NAMALWA (cell line): ENCODE measurements around the gene SLC38A6.
A peak's percentile ranks its signal among the peaks of the same experiment; 100 is the strongest.

Experiments used
- DNase-seq: peaks from one replicate; pipeline ENCODE4 v3.0.0-alpha.2; 2015; ENCODE audit warnings: low spot score

SLC38A6 gene

DNA sequence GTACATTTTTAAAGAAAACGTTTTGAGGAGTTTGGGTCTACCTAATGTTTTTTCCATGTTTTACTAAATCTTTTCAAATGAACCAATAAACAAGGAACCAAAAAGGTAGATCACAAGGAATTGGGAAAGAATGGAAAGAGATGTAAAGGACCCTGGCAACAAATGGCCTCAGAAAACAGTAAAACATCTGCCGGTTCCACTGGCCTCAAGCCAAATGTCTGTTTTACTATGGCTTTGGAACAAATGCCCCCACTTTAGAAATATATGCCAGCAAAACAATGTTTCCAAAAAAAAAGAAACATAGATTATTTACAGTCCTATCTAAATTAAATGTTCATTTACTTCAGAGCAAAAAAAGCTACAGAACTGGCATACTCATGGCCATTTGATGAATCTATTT, 3.2 kb upstream of the SLC38A6 start:
- no peak for DNase-seq

DNA sequence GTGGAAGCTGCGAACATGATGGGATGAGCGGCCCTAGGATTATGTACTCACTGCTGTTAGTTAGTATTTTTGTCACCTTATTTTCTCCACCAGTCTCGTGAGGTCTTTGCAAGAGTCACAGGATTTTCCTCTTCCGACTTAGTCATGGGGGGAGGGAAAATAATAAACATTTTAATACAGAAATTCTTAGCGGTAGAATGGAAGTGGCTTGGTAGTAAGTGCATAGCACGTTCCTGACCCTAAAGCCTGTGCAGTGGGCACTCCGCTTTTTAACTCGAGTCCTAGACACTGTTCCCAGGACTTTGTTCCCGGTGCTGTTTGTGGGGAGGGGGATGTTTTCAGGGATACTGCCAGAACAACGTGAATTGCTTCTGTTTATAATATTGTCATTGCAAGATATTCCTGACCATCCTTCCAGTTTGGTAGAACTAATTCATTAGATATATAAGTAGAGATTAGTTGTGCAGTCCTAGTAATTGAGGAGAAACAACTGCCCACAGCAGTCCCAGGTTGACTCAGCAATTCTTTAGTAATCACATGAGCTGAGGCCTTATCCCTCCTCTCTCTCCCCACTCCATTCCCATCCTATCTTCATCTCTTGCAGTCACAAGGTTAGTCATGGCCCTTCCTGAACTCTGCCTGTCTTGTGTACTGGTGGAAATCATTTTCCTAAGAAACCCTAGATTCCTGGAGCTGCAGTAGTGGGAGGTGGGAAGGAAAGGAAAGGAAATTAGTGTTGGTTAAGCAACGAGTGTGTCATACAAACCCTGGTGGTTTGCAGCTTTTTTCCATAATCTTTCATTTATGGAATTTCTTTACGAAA, 799 bp downstream of the SLC38A6 start:
- DNase-seq: no peak

DNA sequence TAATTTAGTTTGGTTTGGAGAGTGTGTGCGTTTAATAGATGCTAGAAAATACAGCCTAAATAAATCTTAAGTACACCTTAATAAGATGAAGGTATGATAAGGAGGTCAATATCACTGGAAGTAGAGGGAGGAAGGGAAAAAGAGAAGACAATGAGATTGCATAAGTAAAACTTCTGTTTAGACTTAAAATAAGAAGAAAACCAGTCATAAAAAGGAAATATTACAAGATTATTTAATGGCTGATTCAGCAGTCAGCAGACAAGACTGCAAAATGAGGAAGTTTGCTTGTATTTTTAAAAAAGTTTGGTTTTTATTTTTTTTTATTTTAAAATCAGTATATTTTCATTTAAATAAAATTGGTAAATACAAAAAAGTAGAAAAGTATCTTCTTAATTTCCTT, 3.2 kb downstream of the SLC38A6 start:
- DNase-seq: no peak

DNA sequence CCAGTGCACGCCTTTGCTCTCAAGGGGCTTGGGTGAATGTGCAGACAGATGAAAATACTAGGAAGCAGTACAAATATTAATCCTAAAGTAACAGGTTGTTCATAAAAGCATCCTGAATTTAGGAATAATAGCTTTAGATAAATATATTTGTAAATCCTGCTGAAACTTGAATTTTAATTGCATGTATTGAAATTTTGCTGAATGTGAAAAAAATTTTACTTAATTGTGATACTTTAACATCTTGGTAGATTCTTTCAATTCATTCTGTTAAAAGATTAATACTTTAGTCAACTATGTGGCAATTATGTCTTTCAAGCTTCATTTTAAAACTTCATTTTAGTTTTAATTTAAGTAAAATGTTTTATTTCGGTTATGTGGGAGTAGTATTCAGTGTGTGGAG, 5.5 kb downstream of the SLC38A6 start:
- no peak for DNase-seq

DNA sequence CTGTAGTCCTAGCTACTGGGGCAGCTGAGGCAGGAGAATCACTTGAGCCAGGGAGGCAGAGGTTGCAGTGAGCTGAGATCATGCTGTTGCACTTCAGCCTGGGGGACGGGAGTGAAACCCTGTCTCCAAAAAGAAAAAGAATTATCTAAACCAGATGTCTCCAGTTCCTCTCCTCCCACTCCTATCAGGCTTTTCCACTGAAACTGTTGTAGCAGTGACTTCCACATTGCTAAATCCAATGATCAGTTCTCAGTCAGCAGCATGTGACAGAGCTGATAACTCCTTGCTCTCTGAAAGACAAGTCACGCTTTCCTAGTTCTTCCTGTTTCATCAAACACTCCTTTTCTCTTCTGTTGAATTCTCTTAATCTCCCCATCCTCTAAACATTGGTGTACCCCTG, 8.6 kb downstream of the SLC38A6 start:
- no peak for DNase-seq

DNA sequence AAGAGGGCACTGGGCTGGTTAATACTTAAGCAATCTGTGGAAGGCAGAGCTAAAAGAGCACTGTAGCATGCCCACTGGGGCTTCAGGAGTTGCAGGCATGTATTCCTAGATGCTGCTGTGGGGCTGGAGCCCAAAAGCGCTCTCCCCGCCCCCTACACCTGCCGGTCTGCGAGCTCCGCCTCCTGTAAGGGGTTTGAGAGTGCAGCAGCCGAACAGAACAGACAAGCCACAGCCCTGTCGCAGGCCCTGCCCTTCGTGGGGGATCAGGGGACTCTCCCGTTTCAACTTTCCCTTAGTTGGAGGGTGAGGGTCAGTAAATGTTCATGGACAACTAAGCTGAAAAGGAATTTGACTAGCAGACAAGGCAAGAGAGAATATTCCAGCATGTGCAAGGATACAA, 17.6 kb downstream of the SLC38A6 start:
- no peak for DNase-seq

DNA sequence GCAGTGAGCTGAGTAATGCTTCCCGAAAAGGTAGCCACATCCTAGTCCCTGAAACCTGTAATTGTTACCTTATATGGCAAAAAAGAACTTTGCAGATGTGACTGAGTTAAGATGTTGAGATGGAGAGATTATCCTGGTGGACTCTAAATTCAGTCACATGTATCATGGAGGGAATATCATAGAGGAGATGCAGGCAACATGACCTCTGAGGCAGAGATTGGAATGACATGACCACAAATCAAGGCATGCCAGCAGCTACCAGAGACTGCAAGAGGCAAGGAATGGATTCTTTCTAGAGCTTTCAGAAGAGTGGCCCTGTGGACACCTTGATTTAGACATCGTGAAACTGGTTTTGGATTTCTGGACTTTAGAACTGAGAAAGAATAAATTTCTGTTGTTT, 18.5 kb downstream of the SLC38A6 start:
- DNase-seq: no peak

DNA sequence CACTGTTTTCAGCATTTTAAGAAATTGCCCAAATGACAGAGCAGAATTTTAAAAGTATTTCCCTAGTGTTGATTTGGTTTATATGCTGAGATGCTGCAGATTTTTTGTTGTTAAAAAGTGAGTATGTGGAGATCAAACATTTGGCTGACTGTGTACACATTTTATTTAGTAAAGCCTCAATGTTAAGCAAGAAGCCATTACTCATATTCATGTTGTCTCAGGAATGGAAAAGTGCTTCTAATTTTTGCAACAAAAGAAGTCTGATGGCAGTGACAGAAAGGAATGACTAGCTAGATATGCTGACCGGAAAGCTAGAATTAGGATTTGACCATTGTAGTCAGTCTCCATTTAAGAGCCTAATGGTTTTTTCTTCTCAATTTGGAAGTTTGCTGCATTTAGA, 22.5 kb downstream of the SLC38A6 start:
- DNase-seq: no peak

DNA sequence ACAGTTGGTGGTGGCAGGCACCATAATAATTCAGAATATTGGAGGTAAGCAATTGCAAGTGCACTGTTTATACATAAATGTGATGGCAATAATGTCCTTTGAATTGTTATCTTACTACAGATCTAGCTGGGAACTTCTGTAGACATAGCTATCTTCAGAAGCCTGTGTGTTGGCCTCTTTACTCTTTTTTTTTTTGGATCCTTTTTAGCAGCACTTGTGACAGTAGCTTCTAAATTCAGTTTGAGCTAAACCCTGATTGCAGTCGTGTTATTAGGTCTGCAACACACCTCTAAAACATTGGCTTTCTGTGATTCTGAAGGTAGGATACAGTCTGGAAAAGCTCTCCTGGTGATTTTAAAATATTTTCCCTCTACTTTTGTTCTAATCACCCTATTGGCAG, 38.5 kb downstream of the SLC38A6 start:
- DNase-seq: no peak

DNA sequence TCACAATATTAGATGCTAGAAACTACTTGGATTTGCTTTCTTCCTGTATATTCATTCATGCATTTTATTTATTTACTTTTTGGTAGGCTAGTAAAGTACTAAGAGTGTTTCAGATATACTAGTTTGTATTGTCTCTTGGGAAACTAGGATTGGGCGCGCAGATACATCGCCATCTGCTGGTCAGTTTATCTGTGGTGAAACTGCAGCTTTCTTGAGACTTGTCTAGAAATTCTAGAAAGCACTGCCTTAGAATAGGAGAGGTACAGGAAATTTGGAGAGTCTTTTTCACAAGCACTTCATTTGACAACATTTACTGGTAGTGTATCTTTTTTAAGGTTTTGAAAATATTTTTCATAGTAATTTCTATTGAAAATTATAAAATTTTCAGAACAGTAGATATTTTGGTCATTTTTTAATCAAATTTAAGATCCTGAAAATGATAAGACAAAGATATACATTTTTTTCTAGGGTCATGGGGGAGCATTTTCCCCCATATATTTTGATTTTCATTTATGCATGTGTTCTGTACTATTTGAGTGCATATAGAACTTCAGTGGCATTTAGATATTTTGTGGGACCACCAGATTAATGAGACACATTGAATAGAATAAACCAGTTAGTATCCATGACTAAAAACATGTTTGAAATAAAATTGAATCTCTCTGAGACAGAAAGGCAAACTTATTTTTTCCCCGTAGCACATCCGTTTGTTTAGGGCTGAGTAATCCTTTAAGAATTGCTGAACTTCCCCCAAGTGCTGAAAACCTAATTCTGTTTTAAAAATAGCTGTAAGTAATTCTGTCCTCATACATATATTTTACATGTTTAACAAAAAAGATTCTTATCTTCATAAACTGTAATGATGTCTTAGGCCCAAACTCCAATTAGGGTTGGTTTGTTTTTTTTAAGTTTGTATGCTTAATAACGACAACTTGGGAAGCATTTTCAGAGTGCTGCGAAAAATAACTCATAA, 44.5 kb downstream of the SLC38A6 start:
- DNase-seq: peak; percentile 68

DNA sequence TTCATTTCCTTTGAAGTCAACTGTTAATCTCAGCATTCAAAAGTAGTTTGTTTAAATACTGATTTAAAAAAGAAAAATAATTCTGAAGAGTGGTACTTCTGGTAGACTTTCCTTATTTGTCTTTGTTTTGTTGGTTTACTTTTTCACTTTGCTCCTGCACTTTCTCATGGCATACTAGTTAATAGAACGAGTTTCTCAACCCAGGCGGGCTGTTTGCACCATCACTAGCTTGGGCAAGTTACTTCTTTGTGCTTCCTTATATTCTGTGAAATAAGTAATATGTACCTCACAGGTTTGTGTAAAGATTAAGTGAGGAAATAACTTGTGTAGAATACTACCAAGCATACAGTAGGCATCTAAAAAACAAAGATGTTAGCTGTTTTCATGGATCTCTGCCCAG, 45.5 kb downstream of the SLC38A6 start:
- no peak for DNase-seq

DNA sequence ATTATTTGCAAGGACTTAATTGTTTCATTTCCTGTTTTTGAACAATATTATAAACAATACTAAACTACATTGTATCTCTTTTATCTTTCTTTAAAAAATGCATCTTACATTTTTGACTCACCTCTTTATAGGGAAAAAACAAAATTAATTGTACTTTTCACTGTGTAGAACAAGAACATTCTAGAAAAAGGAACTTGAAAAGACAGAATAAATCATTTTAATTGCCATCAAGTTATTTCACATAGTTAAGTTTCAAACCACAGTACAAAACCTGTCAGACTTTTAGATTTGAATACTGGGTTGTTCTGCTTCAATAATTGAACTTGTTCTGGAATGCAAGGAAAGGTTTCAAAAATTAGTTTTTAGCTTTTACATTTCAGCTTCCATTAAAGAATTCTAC, 50.0 kb downstream of the SLC38A6 start:
- DNase-seq: no peak

DNA sequence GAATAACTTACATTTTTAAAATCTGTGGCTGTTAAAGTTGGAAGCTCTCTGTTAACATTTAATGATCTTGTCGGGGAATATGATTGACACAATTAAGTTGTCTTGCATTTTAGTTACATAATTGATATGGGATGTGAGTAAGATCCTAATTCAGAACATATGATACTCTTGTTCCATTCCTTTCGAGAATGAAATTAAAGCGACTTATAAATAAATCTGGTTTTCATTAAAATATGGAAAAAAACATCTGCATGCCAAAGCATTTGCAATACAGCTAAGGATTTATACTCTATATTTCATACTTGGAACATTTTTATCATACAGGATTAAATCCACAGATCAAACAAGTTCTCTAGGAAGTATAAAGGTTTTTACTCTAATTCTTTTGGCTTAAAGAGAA, 52.0 kb downstream of the SLC38A6 start:
- DNase-seq: no peak

DNA sequence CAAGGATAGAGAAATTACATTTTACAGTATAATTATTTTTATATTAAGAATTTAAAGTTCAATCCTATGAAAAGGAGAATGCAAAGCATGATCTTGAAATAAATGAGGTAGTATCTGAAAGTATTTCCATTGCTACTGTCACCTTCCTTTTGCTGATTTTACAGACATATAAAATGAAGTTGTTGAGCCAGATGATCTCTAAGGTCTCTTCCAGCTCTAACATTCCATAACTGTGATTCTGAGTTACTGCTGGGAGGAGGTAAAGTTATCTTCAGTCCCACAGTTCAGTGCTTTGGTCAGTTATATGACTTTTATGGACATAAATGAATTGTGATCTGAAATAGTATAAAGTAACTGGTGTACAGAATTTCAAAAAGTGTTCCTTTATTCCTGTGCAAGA, 52.8 kb downstream of the SLC38A6 start:
- no peak for DNase-seq

DNA sequence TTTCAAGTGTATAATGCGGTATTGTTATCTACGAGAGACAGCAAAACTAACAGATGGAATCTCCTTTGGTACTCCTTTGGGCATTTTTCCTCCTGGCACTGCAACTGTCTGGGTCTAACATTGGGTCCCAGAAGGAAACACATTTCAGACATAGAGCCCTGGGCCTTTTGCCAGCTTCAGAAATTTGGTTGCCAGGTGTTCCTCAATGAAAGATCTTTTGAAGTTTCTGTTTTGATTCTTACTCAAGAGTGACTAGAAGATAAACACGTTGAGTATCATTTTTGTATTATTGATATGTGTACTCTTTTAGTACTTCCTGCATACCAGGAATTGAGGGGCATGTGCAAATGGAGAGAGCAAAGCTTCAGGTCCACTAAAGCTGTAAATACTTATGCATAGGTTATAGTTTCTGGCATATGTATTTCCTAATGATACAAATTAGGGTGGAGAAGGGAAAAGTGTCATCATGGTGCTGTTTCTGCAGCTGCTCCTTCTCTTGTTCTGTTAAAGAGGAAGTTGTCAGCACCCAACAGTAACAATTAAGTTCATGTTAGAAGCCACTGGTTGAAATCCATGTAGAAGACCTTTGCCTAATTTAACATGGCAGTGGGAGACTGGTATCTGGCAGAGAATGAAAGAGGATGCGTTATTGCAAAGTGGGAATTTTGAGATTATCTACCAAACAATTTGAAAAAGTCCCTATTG, 53.5 kb downstream of the SLC38A6 start:
- peak; percentile 70 for DNase-seq

DNA sequence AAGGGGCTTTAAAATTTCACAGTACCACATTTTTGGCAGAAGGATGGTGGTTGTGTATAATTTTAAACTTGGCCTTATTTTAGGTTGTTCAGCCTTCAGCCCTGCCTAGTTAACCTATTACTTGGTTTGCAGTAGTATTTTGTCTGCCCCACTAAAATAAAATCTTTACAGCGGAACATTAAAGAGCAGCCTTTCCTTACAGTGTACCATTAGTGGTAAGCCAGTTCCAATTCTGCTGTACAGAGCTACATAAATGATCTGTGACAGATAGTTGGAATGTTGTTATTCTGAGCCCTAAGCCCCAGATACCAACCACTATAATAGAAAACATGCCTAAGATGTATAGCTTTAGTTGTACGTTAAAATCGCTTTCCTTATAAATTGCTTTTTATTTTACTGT, 56.2 kb downstream of the SLC38A6 start:
- DNase-seq: no peak

DNA sequence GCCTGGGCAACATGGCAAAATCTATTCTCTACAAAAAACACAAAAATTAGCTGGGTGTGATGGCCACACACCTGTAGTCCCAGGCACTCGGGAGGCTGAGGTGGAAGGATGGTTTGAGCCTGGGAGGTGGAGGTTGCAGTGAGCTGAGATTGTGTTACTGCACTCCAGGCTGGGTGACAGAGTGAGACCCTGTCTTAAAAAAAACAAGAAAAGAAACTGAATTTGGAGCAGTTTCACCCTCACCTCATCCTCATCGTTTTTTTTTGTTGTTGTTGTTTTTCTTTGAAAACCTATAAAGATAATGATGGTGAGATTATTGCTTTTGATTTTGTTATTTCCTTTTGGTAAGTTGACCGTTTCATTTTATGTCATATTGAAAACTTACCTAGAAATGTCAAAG, 60.7 kb downstream of the SLC38A6 start:
- DNase-seq: no peak

DNA sequence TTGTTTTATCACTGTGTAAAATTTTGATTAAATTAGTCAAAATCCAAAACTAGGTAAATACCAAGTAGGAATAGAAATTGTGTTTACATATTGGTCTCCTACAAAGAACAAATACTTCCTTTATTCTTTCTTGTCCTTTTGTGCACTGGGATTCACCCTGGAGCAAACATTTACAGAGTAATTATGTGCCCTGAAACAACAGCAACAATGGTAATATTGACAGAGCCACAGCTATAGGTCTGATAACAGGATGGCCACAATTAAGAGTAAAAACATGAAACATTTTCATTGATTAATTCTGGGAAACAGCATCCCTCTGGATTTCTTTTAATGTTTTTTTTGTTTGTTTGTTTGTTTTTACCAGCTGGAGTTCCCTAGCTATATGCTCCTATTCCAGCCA, 61.2 kb downstream of the SLC38A6 start:
- no peak for DNase-seq

DNA sequence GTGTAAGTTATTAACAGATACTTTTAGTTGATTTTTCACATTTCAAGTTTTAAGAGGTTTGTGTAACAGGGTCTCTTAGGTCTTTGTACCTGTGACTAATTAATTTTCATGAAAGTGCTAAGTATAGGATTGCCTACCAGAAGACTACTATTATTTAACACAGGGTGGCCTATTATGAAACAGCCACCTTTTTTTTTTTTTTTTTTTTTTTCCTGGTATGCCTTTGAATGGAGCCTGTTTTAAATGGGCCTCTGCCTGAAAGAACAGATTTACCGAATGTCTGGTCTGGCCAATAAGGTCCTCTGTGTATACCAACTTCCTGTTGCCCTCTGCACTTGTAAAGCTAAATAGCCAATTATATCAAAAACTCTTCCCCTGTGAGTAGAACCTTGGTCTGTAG, 62.5 kb downstream of the SLC38A6 start:
- DNase-seq: no peak

DNA sequence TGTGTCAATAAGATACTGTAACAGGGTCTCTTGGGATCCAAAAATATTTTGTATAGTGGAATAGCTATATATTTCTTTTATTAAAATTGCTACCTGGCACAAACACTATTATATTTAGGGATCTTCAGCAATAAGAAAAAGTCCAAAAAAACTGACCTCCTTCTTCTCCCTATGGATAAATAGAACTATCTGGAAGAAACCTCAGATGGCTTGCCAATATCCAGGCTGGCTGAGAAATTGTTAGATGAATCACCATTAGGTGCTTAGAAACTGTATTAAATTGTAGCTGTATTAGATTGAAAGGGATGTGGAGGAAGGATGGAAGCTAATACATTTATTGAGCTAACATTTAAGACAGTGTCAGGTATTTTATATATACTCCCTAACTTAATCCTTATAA, 66.0 kb downstream of the SLC38A6 start:
- no peak for DNase-seq

DNA sequence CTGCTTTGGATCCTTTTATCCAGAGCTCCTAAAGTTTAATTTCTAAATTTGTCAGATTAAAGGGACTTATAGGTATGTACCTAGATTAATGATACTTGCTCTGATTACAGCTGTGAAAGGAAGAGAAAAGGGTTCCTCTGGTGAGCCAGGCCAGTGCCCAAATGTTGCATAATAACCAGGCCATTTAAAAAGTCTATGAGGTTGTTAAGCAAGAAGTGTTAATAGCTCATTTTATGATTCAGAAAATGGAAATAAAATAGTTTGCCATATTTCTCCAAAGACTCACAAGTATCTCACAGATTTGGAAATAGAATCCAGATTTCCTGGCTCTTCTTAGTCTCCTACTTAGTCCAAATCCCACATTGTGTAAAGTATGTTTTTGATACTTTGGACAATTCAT, 67.6 kb downstream of the SLC38A6 start:
- DNase-seq: no peak

DNA sequence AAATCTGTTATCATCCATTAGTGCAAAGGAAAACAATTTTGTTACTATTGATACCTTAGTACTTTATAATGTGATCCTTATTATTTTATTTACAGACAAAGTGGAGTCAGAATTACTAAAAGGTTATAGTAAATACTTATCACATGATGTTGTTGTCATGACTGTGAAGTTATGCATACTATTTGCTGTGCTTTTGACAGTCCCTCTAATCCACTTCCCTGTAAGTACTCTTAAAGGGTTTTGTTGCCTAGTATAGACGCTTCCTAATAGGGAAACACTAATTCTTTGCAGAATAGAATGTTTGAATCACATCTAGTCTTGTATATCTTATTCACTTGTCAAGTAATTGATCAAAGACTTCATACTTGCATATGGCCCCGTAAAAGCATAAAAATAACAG, 69.4 kb downstream of the SLC38A6 start:
- DNase-seq: no peak

DNA sequence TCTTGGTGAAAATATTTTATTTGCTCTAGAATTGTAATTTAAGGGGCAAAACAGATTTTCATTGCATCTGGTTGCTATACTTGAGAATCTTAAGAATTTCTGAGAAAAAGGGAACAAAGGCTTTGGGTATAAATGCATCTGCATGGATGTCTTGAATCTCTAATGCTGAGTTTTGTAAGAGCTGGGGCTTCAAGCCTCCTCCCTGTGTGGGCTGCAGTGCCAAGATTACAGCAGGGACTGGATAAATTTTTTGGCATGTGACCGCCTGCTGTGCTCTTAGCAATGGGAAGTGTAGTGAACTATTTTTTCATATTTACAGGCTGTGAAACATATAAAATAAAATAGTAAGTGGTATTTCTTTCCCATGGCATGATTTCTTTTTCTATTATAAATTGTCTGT, 70.0 kb downstream of the SLC38A6 start:
- DNase-seq: no peak
